ENCODE results near the gene CLOCK. TPM values are rescaled to one million over a fixed set of nuclear protein-coding genes. Genes with fewer than 3 reads are reported as not detected.
A peak's percentile ranks its signal among the peaks of the same experiment; 100 is the strongest.

Gene CLOCK
- total RNA-seq, 1 experiment from 2014 or later: 37.6 TPM

DNA sequence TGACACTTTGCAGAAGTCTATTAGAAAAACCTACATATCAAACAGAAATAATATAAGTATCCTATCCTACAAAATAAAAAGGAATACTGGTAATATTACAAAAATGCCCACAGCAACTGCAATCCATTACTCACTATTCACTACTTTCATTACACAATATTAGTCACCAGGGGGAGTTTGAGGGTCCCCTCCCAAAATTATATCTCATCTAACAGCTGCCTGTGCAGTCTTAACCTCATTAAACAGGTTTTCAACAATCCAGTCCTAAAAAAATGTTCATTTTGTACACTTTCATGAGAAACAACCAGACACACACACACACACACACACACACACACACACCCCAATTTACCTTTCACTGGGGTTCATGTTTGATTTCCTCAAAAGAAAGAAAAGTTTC, 2.9 kb downstream of the CLOCK start:
- peak overlapping the region; percentile 11 for H3K27ac Mint-ChIP-seq (ENCODE audit: low read depth, unreplicated experiment)
- no peaks in the 10 kb centered on the region for H3K27me3 Mint-ChIP-seq (ENCODE audit: insufficient read depth, unreplicated experiment)
- intact Hi-C loops (cut with micrococcal nuclease): loop anchor here (2.0 kb wide), 1 partner anchor 93 kb away; the partner anchor contains the start of gene NMU
- ChIA-PET CTCF (interaction anchor here (0.5 to 2.3 kb wide), 7 partner anchors 12 to 1103 kb away, joined by 3 to 10 read pairs (median 3); no protein-coding TSS in a partner anchor), POLR2A (interaction anchor here (0.7 to 4.8 kb wide), 5 partner anchors 43 to 147 kb away, joined by 3 to 28 read pairs (median 6); partner anchors contain the start of gene TMEM165)
- no peaks in the 10 kb centered on the region for H3K9me3 Mint-ChIP-seq (ENCODE audit: unreplicated experiment)
- no TSS peak for BruUV-seq (replicated peaks)
- H3K4me3 Mint-ChIP-seq (ENCODE audit: unreplicated experiment): peak overlapping the region; percentile 87
- peaks cover 34% of the 10 kb centered on the region for H3K4me1 Mint-ChIP-seq (ENCODE audit: insufficient read depth, unreplicated experiment)
- TF ChIP-seq, protein P1, sequence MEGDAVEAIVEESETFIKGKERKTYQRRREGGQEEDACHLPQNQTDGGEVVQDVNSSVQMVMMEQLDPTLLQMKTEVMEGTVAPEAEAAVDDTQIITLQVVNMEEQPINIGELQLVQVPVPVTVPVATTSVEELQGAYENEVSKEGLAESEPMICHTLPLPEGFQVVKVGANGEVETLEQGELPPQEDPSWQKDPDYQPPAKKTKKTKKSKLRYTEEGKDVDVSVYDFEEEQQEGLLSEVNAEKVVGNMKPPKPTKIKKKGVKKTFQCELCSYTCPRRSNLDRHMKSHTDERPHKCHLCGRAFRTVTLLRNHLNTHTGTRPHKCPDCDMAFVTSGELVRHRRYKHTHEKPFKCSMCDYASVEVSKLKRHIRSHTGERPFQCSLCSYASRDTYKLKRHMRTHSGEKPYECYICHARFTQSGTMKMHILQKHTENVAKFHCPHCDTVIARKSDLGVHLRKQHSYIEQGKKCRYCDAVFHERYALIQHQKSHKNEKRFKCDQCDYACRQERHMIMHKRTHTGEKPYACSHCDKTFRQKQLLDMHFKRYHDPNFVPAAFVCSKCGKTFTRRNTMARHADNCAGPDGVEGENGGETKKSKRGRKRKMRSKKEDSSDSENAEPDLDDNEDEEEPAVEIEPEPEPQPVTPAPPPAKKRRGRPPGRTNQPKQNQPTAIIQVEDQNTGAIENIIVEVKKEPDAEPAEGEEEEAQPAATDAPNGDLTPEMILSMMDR (IDR thresholded peaks at IDR 0.05; ENCODE audit: unreplicated experiment): no peak
- H3K36me3 Mint-ChIP-seq (ENCODE audit: insufficient read depth, unreplicated experiment): peaks cover 2% of the 10 kb centered on the region
- DNase-seq (ENCODE audit: unreplicated experiment): peak; percentile 22

DNA sequence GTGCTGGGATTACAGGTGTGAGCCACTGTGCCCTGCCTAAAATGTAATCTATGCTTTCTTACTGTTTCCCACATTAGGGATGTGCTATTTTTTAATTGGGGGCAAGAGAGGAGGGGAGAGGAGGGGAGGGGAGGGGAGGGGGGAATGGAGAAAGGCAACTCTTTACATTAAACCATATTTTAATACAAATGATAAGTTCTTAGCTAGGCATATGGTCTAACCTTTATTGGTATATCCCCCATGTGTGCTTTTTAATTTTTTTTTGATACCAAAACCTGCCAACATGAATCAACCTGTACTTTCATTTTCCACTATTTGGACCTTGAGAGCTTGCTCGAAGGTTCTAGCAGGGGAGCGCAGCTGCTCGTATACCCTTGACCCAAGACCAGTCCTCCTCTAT, 6.4 kb downstream of the CLOCK start:
- no peak for DNase-seq (ENCODE audit: unreplicated experiment)
- CTCF ChIA-PET: no interaction called here
- no TSS peak for BruUV-seq (replicated peaks)
- TF ChIP-seq, protein P1 (IDR thresholded peaks at IDR 0.05; ENCODE audit: unreplicated experiment): no peak
- no peak overlapping the region for H3K4me3 Mint-ChIP-seq (ENCODE audit: unreplicated experiment)
- POLR2A ChIA-PET: interaction anchor here (0.7 kb wide), 1 partner anchor 9 kb away, joined by 3 read pairs; no protein-coding TSS in a partner anchor
- H3K4me1 Mint-ChIP-seq (ENCODE audit: insufficient read depth, unreplicated experiment): peaks cover 24% of the 10 kb centered on the region
- peaks cover 11% of the 10 kb centered on the region for H3K36me3 Mint-ChIP-seq (ENCODE audit: insufficient read depth, unreplicated experiment)
- H3K27me3 Mint-ChIP-seq (ENCODE audit: insufficient read depth, unreplicated experiment): no peaks in the 10 kb centered on the region
- intact Hi-C loops (cut with micrococcal nuclease): no loop called here
- no peak overlapping the region for H3K27ac Mint-ChIP-seq (ENCODE audit: low read depth, unreplicated experiment)
- H3K9me3 Mint-ChIP-seq (ENCODE audit: unreplicated experiment): no peaks in the 10 kb centered on the region

DNA sequence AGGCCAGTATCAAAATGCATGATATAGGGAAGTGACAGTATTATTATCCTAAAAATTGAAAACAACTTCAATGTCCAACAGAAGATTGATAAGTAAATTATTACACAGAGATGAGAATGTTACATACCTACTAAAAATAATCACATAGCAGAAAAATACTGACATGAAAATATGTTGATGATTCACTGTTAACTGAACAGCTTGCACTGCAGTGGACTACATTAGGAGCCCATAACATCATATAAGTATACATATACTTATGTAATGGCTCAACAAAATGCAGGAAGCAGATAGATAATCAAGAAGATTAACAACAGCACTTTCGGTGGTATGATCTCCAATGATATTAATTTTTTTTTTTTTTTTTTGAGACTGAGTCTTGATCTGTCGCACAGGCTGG, 7.1 kb downstream of the CLOCK start:
- CTCF ChIA-PET: no interaction called here
- no peak for DNase-seq (ENCODE audit: unreplicated experiment)
- no peaks in the 10 kb centered on the region for H3K27me3 Mint-ChIP-seq (ENCODE audit: insufficient read depth, unreplicated experiment)
- POLR2A ChIA-PET: interaction anchor here (0.7 kb wide), 1 partner anchor 8 kb away, joined by 3 read pairs; no protein-coding TSS in a partner anchor
- no peaks in the 10 kb centered on the region for H3K9me3 Mint-ChIP-seq (ENCODE audit: unreplicated experiment)
- intact Hi-C loops (cut with micrococcal nuclease): no loop called here
- peaks cover 21% of the 10 kb centered on the region for H3K4me1 Mint-ChIP-seq (ENCODE audit: insufficient read depth, unreplicated experiment)
- BruUV-seq (replicated peaks): no TSS peak
- no peak overlapping the region for H3K27ac Mint-ChIP-seq (ENCODE audit: low read depth, unreplicated experiment)
- TF ChIP-seq, protein P1 (IDR thresholded peaks at IDR 0.05; ENCODE audit: unreplicated experiment): no peak
- no peak overlapping the region for H3K4me3 Mint-ChIP-seq (ENCODE audit: unreplicated experiment)
- H3K36me3 Mint-ChIP-seq (ENCODE audit: insufficient read depth, unreplicated experiment): peaks cover 11% of the 10 kb centered on the region

DNA sequence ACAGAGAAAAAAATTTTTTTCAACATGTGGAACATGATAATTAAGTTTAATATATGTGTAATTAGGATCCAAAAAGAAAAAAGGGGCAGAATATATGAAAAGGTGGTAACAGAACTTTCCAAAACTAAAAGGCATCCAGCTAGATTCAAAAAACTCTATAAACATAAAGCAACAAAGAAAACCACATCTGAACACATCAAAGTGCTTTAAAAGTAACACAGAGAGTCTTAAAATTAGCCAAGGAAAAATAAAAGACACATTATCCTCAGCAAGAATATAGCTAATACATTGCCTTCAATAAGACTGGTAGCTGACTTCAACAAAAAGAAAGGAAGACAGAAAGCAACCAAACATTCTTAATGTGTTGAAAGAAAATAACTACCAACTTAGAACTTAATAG, 8.2 kb downstream of the CLOCK start:
- H3K36me3 Mint-ChIP-seq (ENCODE audit: insufficient read depth, unreplicated experiment): peaks cover 11% of the 10 kb centered on the region
- no peak overlapping the region for H3K4me3 Mint-ChIP-seq (ENCODE audit: unreplicated experiment)
- ChIA-PET POLR2A (interaction anchor here (0.6 kb wide), 1 partner anchor 22 kb away, joined by 3 read pairs; no protein-coding TSS in a partner anchor), CTCF (no interaction called here)
- H3K27me3 Mint-ChIP-seq (ENCODE audit: insufficient read depth, unreplicated experiment): no peaks in the 10 kb centered on the region
- peaks cover 11% of the 10 kb centered on the region for H3K4me1 Mint-ChIP-seq (ENCODE audit: insufficient read depth, unreplicated experiment)
- no peaks in the 10 kb centered on the region for H3K9me3 Mint-ChIP-seq (ENCODE audit: unreplicated experiment)
- intact Hi-C loops (cut with micrococcal nuclease): no loop called here
- DNase-seq (ENCODE audit: unreplicated experiment): no peak
- TF ChIP-seq, protein P1 (IDR thresholded peaks at IDR 0.05; ENCODE audit: unreplicated experiment): no peak
- BruUV-seq (replicated peaks): no TSS peak
- H3K27ac Mint-ChIP-seq (ENCODE audit: low read depth, unreplicated experiment): peak overlapping the region; percentile 39
